ENCODE data around the gene P2RY8. TPM values are rescaled to one million over a fixed set of nuclear protein-coding genes. Genes with fewer than 3 reads are reported as not detected.
"Not testable (repeated sequence)": the region's sequence is repeated elsewhere in the genome, so short reads cannot be mapped to it uniquely, and the experiment has no call there.

P2RY8 gene
- total RNA-seq, 4 donors from 2014 or later, result 0.81 to 2.7 (median 1.8) TPM

DNA sequence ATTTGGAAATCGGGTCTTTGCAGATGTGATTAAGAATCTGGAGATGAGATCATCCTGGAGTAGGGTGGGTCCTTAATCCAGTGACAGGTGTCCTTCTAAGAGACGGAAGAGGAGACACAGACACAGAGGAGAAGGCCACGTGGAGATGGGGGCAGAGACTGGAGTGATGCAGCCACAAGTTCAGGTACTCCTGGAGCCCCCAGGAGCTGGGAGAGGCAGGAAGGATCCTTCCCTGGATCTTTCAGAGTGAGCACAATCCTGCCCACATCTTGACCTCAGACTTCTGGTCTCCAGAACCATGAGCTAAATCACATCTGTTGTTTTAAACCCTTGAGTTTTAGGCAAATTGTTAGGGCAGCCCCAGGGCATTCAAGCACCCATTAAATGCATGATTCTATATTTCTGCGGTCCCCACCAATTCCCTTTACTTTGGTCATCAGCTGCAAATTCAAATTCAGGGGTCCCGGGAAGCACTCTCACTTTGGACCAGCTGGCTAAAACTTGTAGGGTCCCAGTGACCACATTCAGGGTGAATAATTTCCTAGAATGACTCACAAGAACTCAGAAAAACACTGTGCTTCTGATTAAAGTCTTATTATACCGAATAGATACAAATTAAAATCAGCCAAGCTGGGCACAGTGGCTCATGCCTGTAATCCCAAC is 41.7 kb upstream of the P2RY8 start:
- ATAC-seq, result no peak
- WGBS, 2 donors (ENCODE audit: low coverage in 1 of 2), result 49% methylated on average over 4 of the region's 6 CpGs; no CpG with 5 or more reads in 1 of the 2 donors
- no peak overlapping the region for H3K27ac ChIP-seq
- no peaks in the 10 kb centered on the region for H3K27me3 ChIP-seq
- no peaks in the 10 kb centered on the region for H3K4me1 ChIP-seq
- no peak overlapping the region for H3K4me3 ChIP-seq
- no peaks in the 10 kb centered on the region for H3K36me3 ChIP-seq
- TF ChIP-seq POLR2AphosphoS5 (IDR thresholded peaks at IDR 0.05), result no peak
- TF ChIP-seq EP300 (IDR thresholded peaks at IDR 0.05), result no peak
- no peak for TF ChIP-seq POLR2A (IDR thresholded peaks at IDR 0.05)
- TF ChIP-seq, protein P1, sequence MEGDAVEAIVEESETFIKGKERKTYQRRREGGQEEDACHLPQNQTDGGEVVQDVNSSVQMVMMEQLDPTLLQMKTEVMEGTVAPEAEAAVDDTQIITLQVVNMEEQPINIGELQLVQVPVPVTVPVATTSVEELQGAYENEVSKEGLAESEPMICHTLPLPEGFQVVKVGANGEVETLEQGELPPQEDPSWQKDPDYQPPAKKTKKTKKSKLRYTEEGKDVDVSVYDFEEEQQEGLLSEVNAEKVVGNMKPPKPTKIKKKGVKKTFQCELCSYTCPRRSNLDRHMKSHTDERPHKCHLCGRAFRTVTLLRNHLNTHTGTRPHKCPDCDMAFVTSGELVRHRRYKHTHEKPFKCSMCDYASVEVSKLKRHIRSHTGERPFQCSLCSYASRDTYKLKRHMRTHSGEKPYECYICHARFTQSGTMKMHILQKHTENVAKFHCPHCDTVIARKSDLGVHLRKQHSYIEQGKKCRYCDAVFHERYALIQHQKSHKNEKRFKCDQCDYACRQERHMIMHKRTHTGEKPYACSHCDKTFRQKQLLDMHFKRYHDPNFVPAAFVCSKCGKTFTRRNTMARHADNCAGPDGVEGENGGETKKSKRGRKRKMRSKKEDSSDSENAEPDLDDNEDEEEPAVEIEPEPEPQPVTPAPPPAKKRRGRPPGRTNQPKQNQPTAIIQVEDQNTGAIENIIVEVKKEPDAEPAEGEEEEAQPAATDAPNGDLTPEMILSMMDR (IDR thresholded peaks at IDR 0.05), result no peak
- H3K9me3 ChIP-seq, result no peaks in the 10 kb centered on the region

DNA sequence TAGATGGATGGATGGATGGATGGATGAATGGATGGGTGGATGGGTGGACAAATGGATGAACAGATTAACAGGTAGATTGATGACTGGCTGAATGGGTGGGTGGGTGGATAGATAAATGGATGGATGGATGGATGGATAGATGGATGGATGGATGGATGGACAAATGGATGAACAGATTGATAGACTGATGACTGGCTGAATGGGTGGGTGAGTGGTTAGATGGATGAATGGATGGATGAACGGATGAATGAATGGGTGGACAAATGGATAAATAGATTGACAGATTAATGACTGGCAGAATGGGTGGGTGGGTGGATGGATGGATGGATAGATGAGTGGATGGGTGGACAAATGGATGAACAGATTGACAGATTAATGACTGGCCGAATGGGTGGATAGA is 40.9 kb upstream of the P2RY8 start:
- no peak for ATAC-seq
- no peaks in the 10 kb centered on the region for H3K9me3 ChIP-seq
- no peaks in the 10 kb centered on the region for H3K27me3 ChIP-seq
- no peaks in the 10 kb centered on the region for H3K36me3 ChIP-seq
- no peaks in the 10 kb centered on the region for H3K4me1 ChIP-seq
- H3K4me3 ChIP-seq, result no peak overlapping the region
- no peak overlapping the region for H3K27ac ChIP-seq
- TF ChIP-seq POLR2AphosphoS5 (IDR thresholded peaks at IDR 0.05), result no peak
- TF ChIP-seq EP300 (IDR thresholded peaks at IDR 0.05), result no peak
- TF ChIP-seq POLR2A (IDR thresholded peaks at IDR 0.05), result no peak
- TF ChIP-seq, protein P1 (IDR thresholded peaks at IDR 0.05), result no peak
- 29 to 52% methylated on average over 2 of the region's 2 CpGs for WGBS, 2 donors (ENCODE audit: low coverage in 1 of 2)

DNA sequence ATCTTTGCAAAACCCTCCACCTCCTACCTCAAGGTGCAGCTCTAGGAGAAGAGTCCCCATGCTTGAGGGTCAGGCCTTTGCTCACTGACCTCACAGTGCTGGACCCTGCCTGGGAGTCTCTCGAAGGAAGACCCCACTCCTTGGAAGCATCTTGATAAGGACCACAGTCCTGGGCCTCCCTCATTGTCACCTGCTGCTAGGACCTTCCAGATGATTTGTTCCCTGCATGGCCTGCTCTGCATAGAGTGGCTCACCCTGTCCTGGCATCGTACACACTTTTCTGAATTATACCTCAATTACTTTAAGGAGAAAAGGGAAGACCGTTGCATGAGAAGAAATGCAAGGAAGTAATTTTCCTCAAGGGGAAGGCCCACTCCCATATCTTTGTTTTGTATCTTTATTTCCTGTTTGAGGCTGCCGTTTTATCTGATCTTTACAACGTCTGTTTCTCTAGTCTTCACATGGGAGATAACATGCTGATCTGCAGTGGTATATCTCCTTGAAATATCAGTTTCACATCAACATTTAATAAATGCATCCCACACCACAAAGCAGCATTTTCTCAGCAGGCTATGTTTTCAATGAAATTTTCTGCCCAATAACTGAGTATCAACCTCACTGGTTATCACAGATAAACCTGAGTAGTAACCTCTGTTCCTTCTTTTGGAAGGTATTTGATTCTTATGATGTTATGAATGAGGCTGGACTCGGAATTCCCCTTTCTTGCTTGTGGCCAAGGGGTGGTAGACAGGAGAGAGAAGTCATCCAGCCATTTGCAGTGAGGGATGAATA is 39.4 kb upstream of the P2RY8 start:
- TF ChIP-seq, protein P1 (IDR thresholded peaks at IDR 0.05), result no peak
- no peak for TF ChIP-seq POLR2AphosphoS5 (IDR thresholded peaks at IDR 0.05)
- TF ChIP-seq POLR2A (IDR thresholded peaks at IDR 0.05), result no peak
- TF ChIP-seq EP300 (IDR thresholded peaks at IDR 0.05), result no peak
- no peaks in the 10 kb centered on the region for H3K36me3 ChIP-seq
- H3K9me3 ChIP-seq, result no peaks in the 10 kb centered on the region
- no peak for ATAC-seq
- H3K4me3 ChIP-seq, result no peak overlapping the region
- no peaks in the 10 kb centered on the region for H3K4me1 ChIP-seq
- peaks cover 11% of the 10 kb centered on the region for H3K27me3 ChIP-seq
- H3K27ac ChIP-seq, result no peak overlapping the region
- 44 to 73% methylated on average over 5 to 6 of the region's 6 CpGs for WGBS, 2 donors (ENCODE audit: low coverage in 1 of 2)

DNA sequence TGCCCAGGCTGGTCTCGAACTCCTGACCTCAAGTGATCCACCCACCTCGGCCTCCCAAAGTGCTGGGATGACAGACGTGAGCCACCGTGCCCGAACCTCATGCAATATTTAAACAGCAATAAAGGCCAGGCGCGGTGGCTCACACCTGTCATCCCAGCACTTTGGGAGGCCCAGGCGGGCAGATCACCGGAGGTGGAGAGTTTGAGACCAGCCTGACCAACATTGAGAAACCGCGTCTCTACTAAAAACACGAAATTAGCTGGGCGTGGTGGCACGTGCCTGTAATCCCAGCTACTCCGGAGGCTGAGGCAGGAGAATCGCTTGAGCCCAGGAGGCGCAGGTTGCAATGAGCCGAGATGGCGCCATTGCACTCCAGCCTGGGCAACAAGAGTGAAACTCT is 37.2 kb upstream of the P2RY8 start:
- H3K27ac ChIP-seq, H3K36me3 ChIP-seq, H3K4me3 ChIP-seq, H3K9me3 ChIP-seq, H3K4me1 ChIP-seq, ATAC-seq: not testable (repeated sequence)
- H3K27me3 ChIP-seq, result peaks cover 26% of the 10 kb centered on the region
- WGBS, 2 donors (ENCODE audit: low coverage in 1 of 2), result 88 to 96% methylated on average over 5 to 12 of the region's 19 CpGs

DNA sequence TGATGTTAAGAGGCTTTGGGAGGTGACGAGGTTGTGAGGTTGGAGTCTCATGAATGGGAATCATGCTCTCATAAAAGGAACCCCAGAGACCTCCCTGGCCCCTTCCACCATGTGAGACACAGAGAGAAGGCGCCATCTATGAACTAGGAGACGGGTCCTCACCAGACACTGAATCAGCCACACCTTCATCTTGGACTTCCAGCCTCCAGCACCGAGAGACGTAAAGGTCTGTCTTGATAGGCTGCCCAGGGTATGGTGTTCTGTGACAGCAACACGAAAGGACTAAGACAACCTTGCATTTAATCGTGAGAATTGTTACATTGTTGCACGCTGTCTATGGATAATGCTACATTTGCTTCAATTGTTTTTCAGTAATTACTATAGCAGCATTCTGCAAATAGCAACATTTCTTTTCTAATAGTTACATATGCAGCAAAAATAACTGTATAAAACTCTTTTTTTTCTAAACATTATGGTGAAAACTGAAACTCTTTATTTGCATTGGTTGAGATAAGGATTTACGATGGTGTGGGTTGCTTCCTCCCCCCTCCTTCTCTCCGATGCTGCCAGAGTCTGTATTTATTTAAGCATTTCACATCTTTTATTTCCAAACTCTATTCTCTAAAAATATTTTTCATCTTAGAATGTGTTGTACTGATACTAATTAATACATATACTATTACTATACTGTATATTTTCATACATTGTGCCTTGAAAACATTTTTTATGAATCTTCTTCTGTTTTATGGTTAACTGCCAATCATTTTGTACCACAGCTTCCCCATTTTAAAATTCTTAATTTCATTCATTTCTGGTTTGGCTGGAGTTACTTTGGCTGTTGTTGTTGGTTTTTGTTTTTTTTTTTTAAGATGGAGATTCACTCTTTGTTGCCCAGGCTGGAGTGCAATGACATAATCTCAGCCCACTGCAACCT is 28.0 kb upstream of the P2RY8 start:
- TF ChIP-seq POLR2A (IDR thresholded peaks at IDR 0.05) (no peak), EP300 (IDR thresholded peaks at IDR 0.05) (no peak)
- Histone ChIP-seq H3K4me3 (no peak overlapping the region), H3K4me1 (no peaks in the 10 kb centered on the region), H3K36me3 (no peaks in the 10 kb centered on the region), H3K9me3 (no peaks in the 10 kb centered on the region), H3K27me3 (peaks cover 13% of the 10 kb centered on the region), H3K27ac (no peak overlapping the region)
- WGBS, 2 donors (ENCODE audit: low coverage in 1 of 2), result 39 to 52% methylated on average over 5 to 10 of the region's 10 CpGs
- no peak for ATAC-seq

DNA sequence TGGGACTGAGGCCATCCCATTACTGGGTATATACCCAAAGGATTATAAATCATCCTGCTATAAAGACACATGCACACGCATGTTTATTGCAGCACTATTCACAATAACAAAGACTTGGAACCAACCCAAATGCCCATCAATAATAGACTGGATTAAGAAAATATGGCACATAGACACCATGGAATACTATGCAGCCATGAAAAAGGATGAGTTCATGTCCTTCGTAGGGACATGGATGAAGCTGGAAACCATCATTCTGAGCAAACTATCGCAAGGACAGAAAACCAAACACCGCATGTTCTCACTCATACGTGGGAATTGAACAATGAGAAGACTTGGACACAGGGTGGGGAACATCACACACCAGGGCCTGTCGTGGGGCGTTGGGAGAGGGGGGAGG is 27.1 kb upstream of the P2RY8 start:
- not testable (repeated sequence) for H3K36me3 ChIP-seq, ATAC-seq, H3K4me1 ChIP-seq, H3K9me3 ChIP-seq, H3K4me3 ChIP-seq, H3K27ac ChIP-seq
- peaks cover 14% of the 10 kb centered on the region for H3K27me3 ChIP-seq
- WGBS, 2 donors (ENCODE audit: low coverage in 1 of 2), result 77 to 93% methylated on average over 5 to 7 of the region's 7 CpGs

Measured in gastroesophageal sphincter (tissue), 4 donors.